D721Med (cell line): ENCODE data around the gene ATF2.
"Not testable (repeated sequence)": the region's sequence is repeated elsewhere in the genome, so short reads cannot be mapped to it uniquely, and the experiment has no call there.

ENCODE experiments used
- DNase-seq: peaks from one replicate; pipeline ENCODE4 v3.0.0; 2011; ENCODE audit warnings: low spot score; ENCODE audit not compliant: insufficient read length
- FAIRE-seq: peaks from 2 replicates; lab custom pipeline; 2011; peaks lifted over from hg19 to GRCh38; lab: Jason Lieb, UNC
- CTCF ChIP-seq: IDR thresholded peaks from 2 replicates; pipeline ENCODE4 v1.5.1; 2012; ENCODE audit warnings: mild to moderate bottlenecking, control low read depth; ENCODE audit not compliant: insufficient read depth; ENCODE audit errors: missing control alignments

Gene ATF2

GRCh38 chr2:175097297-175097696 lies 70.7 kb downstream of the ATF2 start:
- no peak for FAIRE-seq
- no peak for DNase-seq
- TF ChIP-seq CTCF = no peak

- DNase-seq, FAIRE-seq: not testable (repeated sequence)
Observed at GRCh38 chr2:175084117-175084516, 83.9 kb downstream of the ATF2 start.

- no peak for TF ChIP-seq CTCF
- no peak for DNase-seq
- FAIRE-seq = no peak
Observed at GRCh38 chr2:175080479-175080878, 87.5 kb downstream of the ATF2 start.

- no peak for TF ChIP-seq CTCF
- DNase-seq (no peak), FAIRE-seq (no peak)
Observed at GRCh38 chr2:175076272-175076671, 91.7 kb downstream of the ATF2 start.

- FAIRE-seq = no peak
Observed at GRCh38 chr2:175074478-175074877, 93.5 kb downstream of the ATF2 start.

GRCh38 chr2:175068534-175068933 lies 99.5 kb downstream of the ATF2 start:
- FAIRE-seq = no peak
- no peak for DNase-seq
- TF ChIP-seq CTCF = no peak

More at GRCh38 chr2:175074478-175074877, 93.5 kb downstream of the ATF2 start:
- no peak for TF ChIP-seq CTCF
- DNase-seq = no peak

- no peak for TF ChIP-seq CTCF
- FAIRE-seq (no peak), DNase-seq (no peak)
Observed at GRCh38 chr2:175066411-175066810, 101.6 kb downstream of the ATF2 start.

- FAIRE-seq (no peak), DNase-seq (no peak)
- no peak for TF ChIP-seq CTCF
Observed at GRCh38 chr2:175064797-175065196, 103.2 kb downstream of the ATF2 start.
